Thyroid gland (tissue), 4 donors: ENCODE measurements around the gene ALCAM. TPM values are rescaled to one million over a fixed set of nuclear protein-coding genes. Genes with fewer than 3 reads are reported as not detected.
A peak's percentile ranks its signal among the peaks of the same experiment; 100 is the strongest.

Source experiments
- DNase-seq, 2 donors: peaks; one replicate each; pipeline ENCODE4 v3.0.0-alpha.2; 2019
- H3K27ac ChIP-seq, 3 donors: fragments of 200-600 bp; sonication (generic); 1 replicate in 2 of 3; 2 replicates in 1 of 3; pipeline ENCODE4 v1.5.1; 2016 to 2019; ENCODE audit warnings: mild to moderate bottlenecking in 1 of 3, moderate library complexity in 1 of 3
- H3K27me3 ChIP-seq: fragments of 200-600 bp; sonication (generic); one replicate; pipeline ENCODE4 v1.5.1; 2019
- H3K36me3 ChIP-seq, 2 donors: fragments of 200-600 bp; sonication (generic); one replicate each; pipeline ENCODE4 v1.5.1; 2016 to 2019
- H3K4me1 ChIP-seq, 2 donors: fragments of 200-600 bp; sonication (generic); one replicate each; pipeline ENCODE4 v1.5.1; 2017 to 2019
- H3K4me3 ChIP-seq, 3 donors: fragments of 200-600 bp; sonication (generic); replicated peaks in 1 of 3; 1 replicate in 2 of 3; 2 replicates in 1 of 3; pipeline ENCODE4 v1.5.1; 2016; ENCODE audit warnings: mild to moderate bottlenecking in 1 of 3
- H3K9me3 ChIP-seq: fragments of 200-600 bp; sonication (generic); one replicate; pipeline ENCODE4 v1.5.1; 2017
- CTCF ChIP-seq, 6 experiments: fragments of 200-600 bp in 3 of 6; fragments of 450-650 bp in 3 of 6; sonication (generic) in 3 of 6; IDR thresholded peaks; one replicate each; pipeline ENCODE4 v1.5.1; 2016 to 2019; ENCODE audit warnings: antibody characterized with exemption in 6 of 6, mild to moderate bottlenecking in 2 of 6, inconsistent platforms in 1 of 6, moderate library complexity in 1 of 6
- POLR2A ChIP-seq, 2 donors: fragments of 450-650 bp; IDR thresholded peaks; one replicate each; pipeline ENCODE4 v1.6.1; 2017; ENCODE audit warnings: antibody characterized with exemption in 2 of 2, mild to moderate bottlenecking in 2 of 2, moderate library complexity in 1 of 2
- WGBS, 2 donors: methylation state at CpG; one replicate each; pipeline ENCODE4 v1.1.5; 2017; 5-methylcytosine and 5-hydroxymethylcytosine counted together
- intact Hi-C: fragments of 100-400 bp; cut with DNase I; formaldehyde crosslinking; loops from one replicate; pipeline ENCODE4 v1.15.1; 2023
- total RNA-seq, 4 donors: library from RNA; depleted of rRNA; stranded (reverse); fragments of >200 nt; gene quantifications; one replicate each; pipeline ENCODE4 v1.2.3, GENCODE V29; 2016

The ALCAM gene
- total RNA-seq: 100 to 1,000 TPM in 2 of 4 donors, 10 to 100 TPM in 2; 86.5 to 129 (median 108) TPM

GRCh38 chr3:105366326-105367062 lies at the start of gene ALCAM:
TSS of gene ALCAM (plus strand) at chr3:105366909.
- peak; percentile 97 to 98 for DNase-seq
- WGBS, 2 donors: 1% methylated on average over 22 to 36 of the region's 48 CpGs
- Histone ChIP-seq H3K9me3 (no peaks in the 10 kb centered on the region), H3K4me3 (peak within 1 kb of the TSS; percentile 41 to 81 (median 56)), H3K27me3 (no peaks in the 10 kb centered on the region), H3K36me3 (no peaks in the 10 kb centered on the region), H3K4me1 (peaks cover 0 to 5% of the 10 kb centered on the region in 2 donors), H3K27ac (peak within 1 kb of the TSS; percentile 90 to 95 (median 92))
- intact Hi-C loops: loop anchor here (10.0 kb wide), 1 partner anchor 148 kb away; no protein-coding TSS in a partner anchor
- TF ChIP-seq POLR2A (IDR thresholded peaks at IDR 0.05) (peak; percentile 93 to 98), CTCF (IDR thresholded peaks at IDR 0.05) (peak in 4 of 6 experiments; percentile 45 to 92 (median 69))

- 69 to 77% methylated on average over 1 of the region's 1 CpG for WGBS, 2 donors
- Histone ChIP-seq H3K4me1 (no peaks in the 10 kb centered on the region), H3K4me3 (no peak overlapping the region), H3K36me3 (no peaks in the 10 kb centered on the region), H3K27ac (no peak overlapping the region), H3K9me3 (no peaks in the 10 kb centered on the region), H3K27me3 (no peaks in the 10 kb centered on the region)
- no peak for DNase-seq
- TF ChIP-seq POLR2A (IDR thresholded peaks at IDR 0.05) (no peak), CTCF (IDR thresholded peaks at IDR 0.05) (no peak)
- intact Hi-C loops: no loop called here
Measured at GRCh38 chr3:105317841-105318240, 48.9 kb upstream of the ALCAM start.

- intact Hi-C loops: no loop called here
- Histone ChIP-seq H3K27me3 (no peaks in the 10 kb centered on the region), H3K36me3 (no peaks in the 10 kb centered on the region), H3K4me3 (no peak overlapping the region), H3K27ac (no peak overlapping the region), H3K9me3 (no peaks in the 10 kb centered on the region), H3K4me1 (no peaks in the 10 kb centered on the region)
- DNase-seq: no peak
- no peak for TF ChIP-seq POLR2A (IDR thresholded peaks at IDR 0.05)
- no peak for TF ChIP-seq CTCF (IDR thresholded peaks at IDR 0.05)
- WGBS, 2 donors: 89 to 91% methylated on average over 3 of the region's 3 CpGs
Measured at GRCh38 chr3:105322570-105323273, 44.0 kb upstream of the ALCAM start.

- intact Hi-C loops: no loop called here
- TF ChIP-seq POLR2A (IDR thresholded peaks at IDR 0.05) (no peak), CTCF (IDR thresholded peaks at IDR 0.05) (no peak)
- 77 to 85% methylated on average over 2 of the region's 2 CpGs for WGBS, 2 donors
Measured at GRCh38 chr3:105323274-105323599, 43.5 kb upstream of the ALCAM start.

GRCh38 chr3:105324951-105325350 lies 41.8 kb upstream of the ALCAM start:
- no peaks in the 10 kb centered on the region for H3K36me3 ChIP-seq
- H3K27ac ChIP-seq: no peak overlapping the region
- H3K4me1 ChIP-seq: no peaks in the 10 kb centered on the region
- WGBS, 2 donors: 66 to 93% methylated on average over 1 of the region's 1 CpG
- no peak overlapping the region for H3K4me3 ChIP-seq
- TF ChIP-seq CTCF (IDR thresholded peaks at IDR 0.05) (no peak), POLR2A (IDR thresholded peaks at IDR 0.05) (no peak)
- intact Hi-C loops: no loop called here
- H3K27me3 ChIP-seq: no peaks in the 10 kb centered on the region
- H3K9me3 ChIP-seq: no peaks in the 10 kb centered on the region
- DNase-seq: no peak

More at GRCh38 chr3:105323274-105323599, 43.5 kb upstream of the ALCAM start:
- no peak overlapping the region for H3K4me3 ChIP-seq
- no peaks in the 10 kb centered on the region for H3K27me3 ChIP-seq
- no peak overlapping the region for H3K27ac ChIP-seq
- H3K36me3 ChIP-seq: no peaks in the 10 kb centered on the region
- no peaks in the 10 kb centered on the region for H3K9me3 ChIP-seq
- DNase-seq: no peak
- no peaks in the 10 kb centered on the region for H3K4me1 ChIP-seq
